Neutrophil (primary cell): ENCODE measurements around the gene KRTAP4-4.

Experiments
- H3K27ac ChIP-seq: fragments of 200-600 bp; sonication (generic); 2 replicates; pipeline ENCODE4 v1.5.1; 2016; ENCODE audit warnings: mild to moderate bottlenecking, moderate library complexity
- H3K27me3 ChIP-seq: fragments of 200-600 bp; sonication (generic); 2 replicates; pipeline ENCODE4 v1.6.0; 2016; ENCODE audit warnings: mild to moderate bottlenecking
- H3K36me3 ChIP-seq: fragments of 200-600 bp; sonication (generic); 2 replicates; pipeline ENCODE4 v1.5.1; 2017
- H3K4me1 ChIP-seq, 2 experiments: fragments of 200-600 bp in 1 of 2; sonication (generic) in 1 of 2; 1 replicate in 1 of 2; 2 replicates in 1 of 2; pipeline versions ENCODE4 v1.5.1 to v1.6.1; 2013 to 2016; ENCODE audit warnings: low read depth in 1 of 2, low read length in 1 of 2, mild to moderate bottlenecking in 1 of 2, moderate library complexity in 1 of 2; ENCODE audit not compliant: control insufficient read depth in 1 of 2, insufficient read depth in 1 of 2
- H3K4me3 ChIP-seq, 2 experiments: fragments of 200-600 bp in 1 of 2; sonication (generic) in 1 of 2; 1 replicate in 1 of 2; 2 replicates in 1 of 2; pipeline ENCODE4 v1.5.1; 2013 to 2016; ENCODE audit warnings: low read depth in 1 of 2, low read length in 1 of 2, mild to moderate bottlenecking in 1 of 2, moderate library complexity in 1 of 2
- H3K9me3 ChIP-seq: fragments of 200-600 bp; sonication (generic); 2 replicates; pipeline ENCODE4 v1.5.1; 2016
- TF ChIP-seq, protein P1 (sequence below): fragments of 200-600 bp; sonication (generic); IDR thresholded peaks from 2 replicates; pipeline ENCODE4 v1.5.1; 2016; ENCODE audit warnings: antibody characterized with exemption

Gene KRTAP4-4

GRCh38 chr17:41185001-41185400 lies 24.5 kb upstream of the KRTAP4-4 start:
- H3K9me3 ChIP-seq, result no peaks in the 10 kb centered on the region
- peaks cover 42% of the 10 kb centered on the region for H3K27me3 ChIP-seq
- TF ChIP-seq, protein P1, sequence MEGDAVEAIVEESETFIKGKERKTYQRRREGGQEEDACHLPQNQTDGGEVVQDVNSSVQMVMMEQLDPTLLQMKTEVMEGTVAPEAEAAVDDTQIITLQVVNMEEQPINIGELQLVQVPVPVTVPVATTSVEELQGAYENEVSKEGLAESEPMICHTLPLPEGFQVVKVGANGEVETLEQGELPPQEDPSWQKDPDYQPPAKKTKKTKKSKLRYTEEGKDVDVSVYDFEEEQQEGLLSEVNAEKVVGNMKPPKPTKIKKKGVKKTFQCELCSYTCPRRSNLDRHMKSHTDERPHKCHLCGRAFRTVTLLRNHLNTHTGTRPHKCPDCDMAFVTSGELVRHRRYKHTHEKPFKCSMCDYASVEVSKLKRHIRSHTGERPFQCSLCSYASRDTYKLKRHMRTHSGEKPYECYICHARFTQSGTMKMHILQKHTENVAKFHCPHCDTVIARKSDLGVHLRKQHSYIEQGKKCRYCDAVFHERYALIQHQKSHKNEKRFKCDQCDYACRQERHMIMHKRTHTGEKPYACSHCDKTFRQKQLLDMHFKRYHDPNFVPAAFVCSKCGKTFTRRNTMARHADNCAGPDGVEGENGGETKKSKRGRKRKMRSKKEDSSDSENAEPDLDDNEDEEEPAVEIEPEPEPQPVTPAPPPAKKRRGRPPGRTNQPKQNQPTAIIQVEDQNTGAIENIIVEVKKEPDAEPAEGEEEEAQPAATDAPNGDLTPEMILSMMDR, result no peak
- H3K4me3 ChIP-seq, result no peak overlapping the region
- H3K36me3 ChIP-seq, result no peaks in the 10 kb centered on the region
- H3K27ac ChIP-seq, result no peak overlapping the region
- H3K4me1 ChIP-seq, result no peaks in the 10 kb centered on the region

DNA sequence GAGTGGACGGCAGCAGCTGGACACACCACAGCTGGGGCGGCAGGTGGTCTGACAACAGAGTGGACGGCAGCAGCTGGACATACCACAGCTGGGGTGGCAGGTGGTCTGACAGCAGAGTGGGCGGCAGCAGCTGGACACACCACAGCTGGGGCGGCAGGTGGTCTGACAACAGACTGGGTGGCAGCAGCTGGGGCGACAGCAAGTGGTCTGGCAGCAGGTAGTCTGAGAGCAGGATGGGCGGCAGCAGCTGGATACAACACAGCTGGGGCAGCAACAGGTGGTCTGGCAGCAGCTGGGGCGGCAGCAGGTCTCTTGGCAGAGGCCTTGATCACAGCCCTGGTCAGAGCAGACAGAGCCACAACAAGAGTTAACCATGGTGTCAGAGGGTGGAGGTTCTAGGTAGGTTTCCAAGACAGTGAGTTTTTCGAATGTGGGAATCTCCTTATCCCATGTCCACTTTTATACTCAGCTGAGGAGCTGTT lies 24.0 kb upstream of the KRTAP4-4 start, which contains the start of gene KRTAP4-1:
KRTAP4-1 (minus strand) TSS at position 432 of the 482 bp plus-strand sequence; CDS start at position 375, 57 bp downstream.
- TF ChIP-seq, protein P1, result no peak
- no peaks in the 10 kb centered on the region for H3K9me3 ChIP-seq
- H3K4me1 ChIP-seq, result no peaks in the 10 kb centered on the region
- peaks cover 38% of the 10 kb centered on the region for H3K27me3 ChIP-seq
- no peaks in the 10 kb centered on the region for H3K36me3 ChIP-seq
- no peak within 1 kb of the TSS for H3K27ac ChIP-seq
- no peak within 1 kb of the TSS for H3K4me3 ChIP-seq

DNA sequence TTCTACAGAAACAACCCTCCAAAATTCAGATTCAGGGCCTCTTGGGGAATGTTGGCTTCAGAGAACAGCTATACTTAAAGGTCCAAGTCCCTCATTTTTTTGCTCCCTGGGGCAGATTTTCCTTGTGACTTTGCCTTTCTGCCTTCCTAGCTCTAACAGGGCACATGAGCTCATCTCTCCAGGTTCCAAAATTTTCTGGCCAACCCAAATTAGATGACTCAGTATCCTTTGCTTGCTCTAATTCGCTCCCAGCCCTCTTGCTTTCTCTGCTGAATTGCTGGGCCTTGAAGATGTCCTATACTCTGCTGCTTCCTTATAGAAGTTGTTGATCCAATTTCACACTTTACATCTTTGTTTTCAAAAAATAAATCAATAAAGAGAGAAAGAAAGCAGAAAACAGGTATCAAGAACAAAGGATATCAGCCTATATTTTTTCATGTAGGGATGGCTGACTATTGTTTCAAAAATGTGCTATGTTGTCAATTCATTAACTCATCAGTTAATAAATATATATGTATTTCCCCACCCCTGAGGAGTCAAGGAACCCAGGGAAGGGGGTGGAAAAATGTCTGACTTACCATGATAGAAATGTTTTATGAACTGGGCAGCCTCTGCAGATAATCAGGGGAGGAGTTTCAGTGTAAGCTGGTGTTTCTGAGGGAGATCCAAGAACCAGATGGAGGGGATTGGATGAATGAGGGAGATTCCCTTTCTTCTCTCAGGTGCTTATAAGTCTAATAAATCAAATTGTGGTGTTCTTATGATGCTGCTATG lies 18.5 kb upstream of the KRTAP4-4 start:
- Histone ChIP-seq H3K36me3 (no peaks in the 10 kb centered on the region), H3K27ac (no peak overlapping the region), H3K9me3 (no peaks in the 10 kb centered on the region), H3K4me1 (no peaks in the 10 kb centered on the region), H3K4me3 (no peak overlapping the region), H3K27me3 (no peaks in the 10 kb centered on the region)
- TF ChIP-seq, protein P1, result no peak

GRCh38 chr17:41178341-41178740 lies 17.8 kb upstream of the KRTAP4-4 start:
- Histone ChIP-seq H3K4me3 (no peak overlapping the region), H3K36me3 (no peaks in the 10 kb centered on the region), H3K27me3 (peaks cover 4% of the 10 kb centered on the region), H3K4me1 (no peaks in the 10 kb centered on the region), H3K27ac (no peak overlapping the region), H3K9me3 (no peaks in the 10 kb centered on the region)
- TF ChIP-seq, protein P1, result no peak

DNA sequence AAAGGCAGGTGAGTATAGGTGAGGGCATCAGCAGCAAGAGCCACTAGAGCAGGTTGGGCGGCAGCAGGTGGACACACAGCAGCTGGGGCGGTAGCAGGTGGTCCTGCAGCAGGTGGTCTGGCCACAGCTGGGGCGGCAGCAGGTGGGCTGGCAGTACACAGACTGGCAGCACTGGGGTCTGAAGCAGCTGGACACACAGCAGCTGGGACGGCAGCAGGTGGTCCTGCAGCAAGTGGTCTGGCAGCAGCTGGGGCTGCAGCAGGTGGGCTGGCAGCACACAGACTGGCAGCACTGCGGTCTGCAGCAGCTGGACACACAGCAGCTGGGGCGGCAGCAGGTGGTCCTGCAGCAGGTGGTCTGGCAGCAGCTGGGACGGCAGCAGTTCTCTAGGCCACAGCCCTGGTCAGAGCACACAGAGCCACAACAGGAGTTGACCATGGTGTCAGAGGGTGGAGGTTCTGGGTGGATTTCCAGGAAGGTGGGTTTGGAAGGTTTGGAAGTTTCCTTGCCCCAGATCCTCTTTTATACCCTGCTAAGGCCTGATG lies 17.3 kb upstream of the KRTAP4-4 start, which contains the start of gene KRTAP4-2:
KRTAP4-2 (minus strand) TSS at position 495 of the 545 bp plus-strand sequence; CDS start at position 438, 57 bp downstream.
- Histone ChIP-seq H3K27me3 (peaks cover 5% of the 10 kb centered on the region), H3K27ac (no peak within 1 kb of the TSS), H3K9me3 (no peaks in the 10 kb centered on the region), H3K4me3 (no peak within 1 kb of the TSS), H3K4me1 (no peaks in the 10 kb centered on the region), H3K36me3 (no peaks in the 10 kb centered on the region)
- TF ChIP-seq, protein P1, result no peak
